ENCODE data around the gene C14orf93. TPM values are rescaled to one million over a fixed set of nuclear protein-coding genes. Genes with fewer than 3 reads are reported as not detected.

The C14orf93 gene
- total and polyA plus RNA-seq, 2 donors (not counting 1 experiment from before 2014, with no cell fraction given): 17.9 to 26.8 TPM

GRCh38 chr14:22996768-22997654 is 12.9 kb downstream of the C14orf93 start:
- H3K9me3 ChIP-seq (ENCODE audit: control extremely low read depth in 1 of 3, control insufficient read depth in 2 of 3, insufficient read depth in 1 of 3, low read length in 2 of 3): no peaks in the 10 kb centered on the region
- H3K36me3 ChIP-seq (replicated peaks in 1 of 2; ENCODE audit: control extremely low read depth in 1 of 2, control insufficient read depth in 1 of 2, extremely low read depth in 1 of 2, insufficient read depth in 2 of 2, low read length in 1 of 2): peaks cover 0 to 19% of the 10 kb centered on the region in 2 experiments
- no peaks in the 10 kb centered on the region for H3K27me3 ChIP-seq (replicated peaks in 1 of 4; ENCODE audit: control extremely low read depth in 1 of 4, control insufficient read depth in 3 of 4, insufficient read depth in 4 of 4, low read length in 3 of 4)
- no peaks in the 10 kb centered on the region for H3K9me3 Mint-ChIP-seq (ENCODE audit: insufficient read depth)
- intact Hi-C loops (cut with micrococcal nuclease): no loop called here
- TF ChIP-seq CTCF (IDR thresholded peaks at IDR 0.05) (no peak), EZH2 (IDR thresholded peaks at IDR 0.05; ENCODE audit: borderline replicate concordance, insufficient read depth, low read depth, low read length, poor library complexity, severe bottlenecking) (no peak)
- CTCF ChIA-PET: interaction anchor here (1.3 to 36.3 kb wide), 4 partner anchors 12 to 63 kb away, joined by 4 to 1134 read pairs (median 62); partner anchors contain the start of genes AJUBA and CDH24
- H2AFZ ChIP-seq (ENCODE audit: insufficient read depth, low read depth, low read length, poor library complexity, severe bottlenecking): no peak overlapping the region
- no peak for DNase-seq
- no peak overlapping the region for H3K9ac ChIP-seq (ENCODE audit: low read length)
- 96% methylated on average over 5 of the region's 11 CpGs for WGBS (ENCODE audit: insufficient coverage)
- H3K4me1 ChIP-seq (ENCODE audit: control insufficient read depth in 2 of 2, insufficient read depth in 2 of 2, low read length in 2 of 2): no peaks in the 10 kb centered on the region
- no peak overlapping the region for H3K4me3 Mint-ChIP-seq
- peaks cover 2% of the 10 kb centered on the region for H3K4me1 Mint-ChIP-seq
- no peak overlapping the region for H3K27ac ChIP-seq (ENCODE audit: low read length in 2 of 2)
- POLR2A ChIA-PET: interaction anchor here (3.2 kb wide), 1 partner anchor 10 kb away, joined by 11 read pairs; no protein-coding TSS in a partner anchor
- no peaks in the 10 kb centered on the region for H3K79me2 ChIP-seq (ENCODE audit: control insufficient read depth, insufficient read depth, low read length)
- H3K4me2 ChIP-seq (replicated peaks; ENCODE audit: low read depth, low read length, poor library complexity, severe bottlenecking): no peak overlapping the region
- ATAC-seq (ENCODE audit: low read depth): no peak
- H3K27me3 Mint-ChIP-seq: no peaks in the 10 kb centered on the region
- H3K27ac Mint-ChIP-seq: no peak overlapping the region
- H4K20me1 ChIP-seq (ENCODE audit: control insufficient read depth, insufficient read depth, low read length, poor library complexity, severe bottlenecking): no peaks in the 10 kb centered on the region
- H3K4me3 ChIP-seq (ENCODE audit: control extremely low read depth in 1 of 5, extremely low read depth in 1 of 5, insufficient read depth in 1 of 5, low read depth in 2 of 5, low read length in 4 of 5): no peak overlapping the region
